GM18870 (cell line): Measurements from ENCODE around the gene C10orf143.

Experiments
- ATAC-seq: cut with Tn5 transposase; IDR thresholded peaks from one replicate; pipeline ENCODE4 v1.9.1; 2021; ENCODE audit warnings: moderate library complexity; ENCODE audit not compliant: unreplicated experiment

The C10orf143 gene

GRCh38 chr10:130016993-130017630, 93.5 kb downstream of the C10orf143 start:
- no peak for ATAC-seq

- ATAC-seq, result no peak
Measured at GRCh38 chr10:130016095-130016494, 94.5 kb downstream of the C10orf143 start.

DNA sequence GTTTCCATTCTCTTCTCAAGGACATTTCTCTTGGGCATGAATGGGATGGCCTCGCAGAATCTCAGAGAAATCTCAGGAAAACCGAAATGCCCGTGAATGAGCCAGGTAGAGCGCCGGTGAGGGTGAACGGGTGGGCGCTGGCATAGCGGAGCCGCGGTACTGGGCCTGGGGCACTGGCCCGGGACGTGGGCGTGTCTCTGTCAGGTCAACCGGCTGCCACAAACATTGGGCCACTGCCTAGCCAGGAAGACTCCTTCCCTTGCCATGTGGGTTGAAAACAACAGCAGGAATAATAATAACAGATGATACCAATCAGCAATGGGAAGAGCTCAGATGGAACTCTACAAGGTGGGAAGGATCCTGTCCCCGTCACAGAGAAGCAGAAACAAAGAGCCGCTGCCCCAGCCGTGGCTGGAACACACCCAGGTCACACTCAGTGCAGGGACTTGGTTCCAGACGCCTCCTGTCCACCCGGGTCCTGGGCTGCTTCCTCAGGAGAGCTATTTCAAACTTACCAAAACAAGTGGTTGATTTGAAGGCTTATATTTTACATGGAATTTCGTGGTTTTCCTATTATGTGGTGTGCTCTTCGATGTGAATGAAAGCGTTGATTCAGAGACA, 95.4 kb downstream of the C10orf143 start:
- no peak for ATAC-seq

DNA sequence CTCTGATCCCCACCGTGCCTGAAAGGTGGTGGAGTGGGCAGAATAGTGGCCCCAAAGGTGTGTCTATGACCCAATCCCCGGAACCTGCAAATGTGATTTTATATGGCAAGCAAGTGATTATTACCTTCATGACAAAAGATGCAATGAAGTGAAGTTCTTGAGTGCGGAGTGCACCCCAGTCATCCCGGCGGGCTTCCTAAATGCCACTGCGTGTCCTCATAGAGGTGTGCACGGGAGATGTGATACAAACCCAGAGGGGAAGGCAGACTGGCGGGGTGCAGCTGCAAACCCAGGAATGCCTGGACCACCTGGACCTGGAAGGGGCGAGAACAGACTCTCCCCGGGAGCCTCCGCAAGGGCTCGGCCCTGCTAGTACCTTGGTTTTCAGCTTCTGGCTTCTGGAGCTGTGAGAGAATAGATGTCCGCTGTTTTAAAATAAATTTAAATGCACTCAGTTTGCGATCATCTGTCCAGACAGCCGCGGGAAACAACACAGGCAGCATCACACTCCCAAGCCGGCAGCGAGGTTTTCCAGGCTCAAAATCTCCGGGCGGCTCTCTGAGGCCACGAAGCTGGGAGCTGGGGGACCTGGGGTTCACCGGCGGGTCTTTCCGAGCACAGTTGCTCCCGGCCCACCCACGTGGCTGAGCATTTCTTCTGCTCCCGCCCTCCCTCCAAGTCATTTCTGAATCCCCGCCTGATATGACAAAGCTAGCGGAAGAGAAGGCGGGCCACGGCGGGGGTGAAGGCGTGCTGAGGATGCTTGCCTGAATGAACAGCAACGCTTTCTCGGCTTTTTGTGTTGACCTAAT, 96.2 kb downstream of the C10orf143 start:
- ATAC-seq, result no peak
